Endothelial cell of hepatic sinusoid (primary cell): ENCODE data around the gene BZW2.

Source experiments
- in situ Hi-C: cut with HindIII; loops from 2 replicates; pipeline ENCODE4 v1.10.0; 2017; ENCODE audit warnings: low sequenced_read_pairs

The BZW2 gene

GRCh38 chr7:16645593-16646471 lies at the start of gene BZW2, which contains the start of gene ANKMY2:
Gene BZW2 (plus strand): TSS chr7:16646181. CDS start chr7:16665444, 19,263 bp downstream.
Gene ANKMY2 (minus strand): TSS chr7:16645754. CDS start chr7:16645573, 181 bp downstream.
- in situ Hi-C loops: no loop called here

GRCh38 chr7:16598015-16598414 lies 48.0 kb upstream of the BZW2 start:
- in situ Hi-C loops: no loop called here

- in situ Hi-C loops: no loop called here
Measured at GRCh38 chr7:16599860-16600259, 46.1 kb upstream of the BZW2 start.

GRCh38 chr7:16603633-16604032 lies 42.3 kb upstream of the BZW2 start:
- in situ Hi-C loops: no loop called here

GRCh38 chr7:16604054-16604453 lies 41.9 kb upstream of the BZW2 start:
- in situ Hi-C loops: no loop called here

GRCh38 chr7:16606704-16607103 lies 39.3 kb upstream of the BZW2 start:
- in situ Hi-C loops: no loop called here

- in situ Hi-C loops: no loop called here
Measured at GRCh38 chr7:16609842-16610450, 36.0 kb upstream of the BZW2 start.

GRCh38 chr7:16611711-16612110 lies 34.3 kb upstream of the BZW2 start:
- in situ Hi-C loops: no loop called here

GRCh38 chr7:16615228-16615627 lies 30.8 kb upstream of the BZW2 start:
- in situ Hi-C loops: no loop called here

- in situ Hi-C loops: no loop called here
Measured at GRCh38 chr7:16616122-16616521, 29.9 kb upstream of the BZW2 start.

GRCh38 chr7:16616542-16616941 lies 29.4 kb upstream of the BZW2 start:
- in situ Hi-C loops: no loop called here

- in situ Hi-C loops: no loop called here
Measured at GRCh38 chr7:16619979-16620408, 26.0 kb upstream of the BZW2 start.

GRCh38 chr7:16626388-16626787 lies 19.6 kb upstream of the BZW2 start:
- in situ Hi-C loops: no loop called here

GRCh38 chr7:16627236-16627635 lies 18.7 kb upstream of the BZW2 start:
- in situ Hi-C loops: no loop called here

- in situ Hi-C loops: no loop called here
Measured at GRCh38 chr7:16630654-16631053, 15.3 kb upstream of the BZW2 start.

GRCh38 chr7:16634271-16634738 lies 11.7 kb upstream of the BZW2 start:
- in situ Hi-C loops: no loop called here

GRCh38 chr7:16636555-16637101 lies 9.4 kb upstream of the BZW2 start:
- in situ Hi-C loops: no loop called here

GRCh38 chr7:16637379-16637778 lies 8.6 kb upstream of the BZW2 start:
- in situ Hi-C loops: no loop called here

- in situ Hi-C loops: no loop called here
Measured at GRCh38 chr7:16638282-16639280, 7.4 kb upstream of the BZW2 start.

GRCh38 chr7:16644157-16644556 lies 1.8 kb upstream of the BZW2 start:
- in situ Hi-C loops: no loop called here
